ENCODE measurements around the gene GNAL.

The GNAL gene

GRCh38 chr18:11761553-11761952, 72.5 kb downstream of the GNAL start:
- no peak for DNase-seq (ENCODE audit: low read depth)

- DNase-seq (ENCODE audit: low read depth): no peak
Observed at GRCh38 chr18:11762429-11762828, 73.4 kb downstream of the GNAL start.

GRCh38 chr18:11767329-11767728, 78.3 kb downstream of the GNAL start:
- DNase-seq (ENCODE audit: low read depth): no peak

- DNase-seq (ENCODE audit: low read depth): no peak
Observed at GRCh38 chr18:11767935-11768334, 78.9 kb downstream of the GNAL start.

GRCh38 chr18:11775436-11776174, 86.5 kb downstream of the GNAL start:
- no peak for DNase-seq (ENCODE audit: low read depth)

- DNase-seq (ENCODE audit: low read depth): no peak
Observed at GRCh38 chr18:11780042-11780441, 91.0 kb downstream of the GNAL start.

- no peak for DNase-seq (ENCODE audit: low read depth)
Observed at GRCh38 chr18:11783716-11784331, 94.8 kb downstream of the GNAL start.

- no peak for DNase-seq (ENCODE audit: low read depth)
Observed at GRCh38 chr18:11784674-11785304, 95.7 kb downstream of the GNAL start.

GRCh38 chr18:11785444-11786055, 96.5 kb downstream of the GNAL start:
- peak; percentile 21 for DNase-seq (ENCODE audit: low read depth)

- DNase-seq (ENCODE audit: low read depth): no peak
Observed at GRCh38 chr18:11789716-11790510, 100.8 kb downstream of the GNAL start.

GRCh38 chr18:11791131-11791530, 102.1 kb downstream of the GNAL start:
- DNase-seq (ENCODE audit: low read depth): no peak

GRCh38 chr18:11792632-11793031, 103.6 kb downstream of the GNAL start:
- no peak for DNase-seq (ENCODE audit: low read depth)

- no peak for DNase-seq (ENCODE audit: low read depth)
Observed at GRCh38 chr18:11794195-11794594, 105.1 kb downstream of the GNAL start.

GRCh38 chr18:11795916-11796315, 106.9 kb downstream of the GNAL start:
- no peak for DNase-seq (ENCODE audit: low read depth)

GRCh38 chr18:11798271-11798670, 109.2 kb downstream of the GNAL start:
- no peak for DNase-seq (ENCODE audit: low read depth)

GRCh38 chr18:11799066-11799465, 110.0 kb downstream of the GNAL start:
- DNase-seq (ENCODE audit: low read depth): no peak

GRCh38 chr18:11800566-11801334, 111.7 kb downstream of the GNAL start:
- DNase-seq (ENCODE audit: low read depth): no peak

GRCh38 chr18:11801573-11801972, 112.5 kb downstream of the GNAL start:
- DNase-seq (ENCODE audit: low read depth): no peak

GRCh38 chr18:11802158-11802557, 113.1 kb downstream of the GNAL start:
- no peak for DNase-seq (ENCODE audit: low read depth)

- DNase-seq (ENCODE audit: low read depth): no peak
Observed at GRCh38 chr18:11802586-11802985, 113.5 kb downstream of the GNAL start.

GRCh38 chr18:11807233-11807632, 118.2 kb downstream of the GNAL start:
- DNase-seq (ENCODE audit: low read depth): no peak

Measured in stimulated activated CD4-positive, alpha-beta T cell treated with anti-CD3 and anti-CD28 coated beads, Interleukin-2, amount 100 ng/mL, for 4 hours (primary cell).